Measurements from ENCODE around the gene GFAP. TPM values are rescaled to one million over a fixed set of nuclear protein-coding genes. Genes with fewer than 3 reads are reported as not detected.

The GFAP gene
- total RNA-seq, 1 donor from 2014 or later: not detected

GRCh38 chr17:44912763-44913544 lies 2.3 kb downstream of the GFAP start:
- Mint-ChIP-seq H3K36me3 (ENCODE audit: unreplicated experiment) (no peaks in the 10 kb centered on the region), H3K4me1 (ENCODE audit: low read depth, unreplicated experiment) (peaks cover 5% of the 10 kb centered on the region), H3K4me3 (ENCODE audit: unreplicated experiment) (peak overlapping the region; percentile 38), H3K9me3 (ENCODE audit: unreplicated experiment) (peaks cover 3% of the 10 kb centered on the region), H3K27me3 (ENCODE audit: unreplicated experiment) (peaks cover 14% of the 10 kb centered on the region), H3K27ac (ENCODE audit: unreplicated experiment) (no peak overlapping the region)
- no peak for DNase-seq
- TF ChIP-seq CTCF (IDR thresholded peaks at IDR 0.05; ENCODE audit: partially characterized antibody, unreplicated experiment): no peak

GRCh38 chr17:44911133-44912001 lies 3.9 kb downstream of the GFAP start:
- peak; percentile 77 for DNase-seq
- no peaks in the 10 kb centered on the region for H3K36me3 Mint-ChIP-seq (ENCODE audit: unreplicated experiment)
- peaks cover 14% of the 10 kb centered on the region for H3K27me3 Mint-ChIP-seq (ENCODE audit: unreplicated experiment)
- peaks cover 3% of the 10 kb centered on the region for H3K9me3 Mint-ChIP-seq (ENCODE audit: unreplicated experiment)
- H3K4me1 Mint-ChIP-seq (ENCODE audit: low read depth, unreplicated experiment): peaks cover 5% of the 10 kb centered on the region
- H3K4me3 Mint-ChIP-seq (ENCODE audit: unreplicated experiment): peak overlapping the region; percentile 72
- no peak overlapping the region for H3K27ac Mint-ChIP-seq (ENCODE audit: unreplicated experiment)
- TF ChIP-seq CTCF (IDR thresholded peaks at IDR 0.05; ENCODE audit: partially characterized antibody, unreplicated experiment): no peak

GRCh38 chr17:44910231-44911106 lies 4.8 kb downstream of the GFAP start:
- Mint-ChIP-seq H3K27ac (ENCODE audit: unreplicated experiment) (no peak overlapping the region), H3K9me3 (ENCODE audit: unreplicated experiment) (peaks cover 3% of the 10 kb centered on the region), H3K4me1 (ENCODE audit: low read depth, unreplicated experiment) (peaks cover 6% of the 10 kb centered on the region), H3K4me3 (ENCODE audit: unreplicated experiment) (peak overlapping the region; percentile 72), H3K27me3 (ENCODE audit: unreplicated experiment) (peaks cover 15% of the 10 kb centered on the region), H3K36me3 (ENCODE audit: unreplicated experiment) (no peaks in the 10 kb centered on the region)
- DNase-seq: no peak
- no peak for TF ChIP-seq CTCF (IDR thresholded peaks at IDR 0.05; ENCODE audit: partially characterized antibody, unreplicated experiment)

- Mint-ChIP-seq H3K4me1 (ENCODE audit: low read depth, unreplicated experiment) (peaks cover 12% of the 10 kb centered on the region), H3K27ac (ENCODE audit: unreplicated experiment) (no peak overlapping the region), H3K9me3 (ENCODE audit: unreplicated experiment) (peaks cover 8% of the 10 kb centered on the region), H3K36me3 (ENCODE audit: unreplicated experiment) (no peaks in the 10 kb centered on the region), H3K27me3 (ENCODE audit: unreplicated experiment) (peaks cover 21% of the 10 kb centered on the region), H3K4me3 (ENCODE audit: unreplicated experiment) (no peak overlapping the region)
- no peak for DNase-seq
- TF ChIP-seq CTCF (IDR thresholded peaks at IDR 0.05; ENCODE audit: partially characterized antibody, unreplicated experiment): no peak
Observed at GRCh38 chr17:44909681-44910144, 5.6 kb downstream of the GFAP start.
